ENCODE measurements around the gene BUD31.

- no peak for TF ChIP-seq EZH2phosphoT487 (IDR thresholded peaks at IDR 0.05; ENCODE audit: borderline replicate concordance, low read depth, low read length)
- TF ChIP-seq, protein P1, sequence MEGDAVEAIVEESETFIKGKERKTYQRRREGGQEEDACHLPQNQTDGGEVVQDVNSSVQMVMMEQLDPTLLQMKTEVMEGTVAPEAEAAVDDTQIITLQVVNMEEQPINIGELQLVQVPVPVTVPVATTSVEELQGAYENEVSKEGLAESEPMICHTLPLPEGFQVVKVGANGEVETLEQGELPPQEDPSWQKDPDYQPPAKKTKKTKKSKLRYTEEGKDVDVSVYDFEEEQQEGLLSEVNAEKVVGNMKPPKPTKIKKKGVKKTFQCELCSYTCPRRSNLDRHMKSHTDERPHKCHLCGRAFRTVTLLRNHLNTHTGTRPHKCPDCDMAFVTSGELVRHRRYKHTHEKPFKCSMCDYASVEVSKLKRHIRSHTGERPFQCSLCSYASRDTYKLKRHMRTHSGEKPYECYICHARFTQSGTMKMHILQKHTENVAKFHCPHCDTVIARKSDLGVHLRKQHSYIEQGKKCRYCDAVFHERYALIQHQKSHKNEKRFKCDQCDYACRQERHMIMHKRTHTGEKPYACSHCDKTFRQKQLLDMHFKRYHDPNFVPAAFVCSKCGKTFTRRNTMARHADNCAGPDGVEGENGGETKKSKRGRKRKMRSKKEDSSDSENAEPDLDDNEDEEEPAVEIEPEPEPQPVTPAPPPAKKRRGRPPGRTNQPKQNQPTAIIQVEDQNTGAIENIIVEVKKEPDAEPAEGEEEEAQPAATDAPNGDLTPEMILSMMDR (conservative IDR thresholded peaks at IDR 0.05; ENCODE audit: low read length), result no peak
Measured at GRCh38 chr7:99366646-99367045, 42.1 kb upstream of the BUD31 start.
